Transverse colon (tissue), 4 donors: ENCODE data around the gene AKAP6.
"Not testable (repeated sequence)": the region's sequence is repeated elsewhere in the genome, so short reads cannot be mapped to it uniquely, and the experiment has no call there.

Source experiments
- POLR2AphosphoS5 ChIP-seq, 3 donors: sonication (generic); formaldehyde crosslinking; IDR thresholded peaks; one replicate each; pipeline ENCODE4 v1.6.1; 2016; ENCODE audit warnings: antibody characterized with exemption in 3 of 3
- TF ChIP-seq, protein P1 (sequence below), 5 experiments: fragments of 200-600 bp in 3 of 5; fragments of 450-650 bp in 2 of 5; sonication (generic) in 3 of 5; IDR thresholded peaks; 1 replicate in 2 of 5; 2 replicates in 3 of 5; pipeline ENCODE4 v1.5.1; 2016 to 2017; ENCODE audit warnings: antibody characterized with exemption in 5 of 5, inconsistent platforms in 3 of 5, mild to moderate bottlenecking in 2 of 5, moderate library complexity in 1 of 5

DNA sequence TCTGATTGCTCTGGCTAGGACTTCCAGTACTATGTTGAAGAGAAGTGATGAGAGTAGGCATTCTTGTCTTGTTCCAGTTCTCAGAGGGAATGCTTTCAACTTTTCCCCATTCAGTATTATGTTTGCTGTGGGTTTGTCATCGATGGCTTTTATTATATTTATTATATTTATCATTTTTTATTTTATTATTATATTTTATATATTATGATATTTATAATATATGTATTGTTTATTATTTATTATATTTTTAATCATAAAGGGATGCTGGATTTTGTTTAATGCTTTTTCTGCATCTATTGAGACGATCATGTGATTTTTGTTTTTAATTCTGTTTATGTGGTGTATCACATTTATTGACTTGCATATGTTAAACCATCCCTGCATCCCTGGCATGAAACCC, 58.2 kb downstream of the AKAP6 start:
- TF ChIP-seq POLR2AphosphoS5 (IDR thresholded peaks at IDR 0.05), result not testable (repeated sequence)
- TF ChIP-seq, protein P1, sequence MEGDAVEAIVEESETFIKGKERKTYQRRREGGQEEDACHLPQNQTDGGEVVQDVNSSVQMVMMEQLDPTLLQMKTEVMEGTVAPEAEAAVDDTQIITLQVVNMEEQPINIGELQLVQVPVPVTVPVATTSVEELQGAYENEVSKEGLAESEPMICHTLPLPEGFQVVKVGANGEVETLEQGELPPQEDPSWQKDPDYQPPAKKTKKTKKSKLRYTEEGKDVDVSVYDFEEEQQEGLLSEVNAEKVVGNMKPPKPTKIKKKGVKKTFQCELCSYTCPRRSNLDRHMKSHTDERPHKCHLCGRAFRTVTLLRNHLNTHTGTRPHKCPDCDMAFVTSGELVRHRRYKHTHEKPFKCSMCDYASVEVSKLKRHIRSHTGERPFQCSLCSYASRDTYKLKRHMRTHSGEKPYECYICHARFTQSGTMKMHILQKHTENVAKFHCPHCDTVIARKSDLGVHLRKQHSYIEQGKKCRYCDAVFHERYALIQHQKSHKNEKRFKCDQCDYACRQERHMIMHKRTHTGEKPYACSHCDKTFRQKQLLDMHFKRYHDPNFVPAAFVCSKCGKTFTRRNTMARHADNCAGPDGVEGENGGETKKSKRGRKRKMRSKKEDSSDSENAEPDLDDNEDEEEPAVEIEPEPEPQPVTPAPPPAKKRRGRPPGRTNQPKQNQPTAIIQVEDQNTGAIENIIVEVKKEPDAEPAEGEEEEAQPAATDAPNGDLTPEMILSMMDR (IDR thresholded peaks at IDR 0.05), result not testable (repeated sequence)
